ES-I3 (cell line): Measurements from ENCODE around the gene CCNY.

Experiments used
- H3K36me3 ChIP-seq: 2 replicates; pipeline ENCODE4 v1.6.1; 2013; ENCODE audit warnings: mild to moderate bottlenecking, low read length, control low read depth, moderate library complexity; ENCODE audit not compliant: insufficient read depth
- H3K4me1 ChIP-seq: 2 replicates; pipeline ENCODE4 v1.6.1; 2013; ENCODE audit warnings: mild to moderate bottlenecking, control low read depth, low read length; ENCODE audit not compliant: insufficient read depth
- H3K9ac ChIP-seq: 2 replicates; pipeline ENCODE4 v1.6.1; 2013; ENCODE audit warnings: low read depth, mild to moderate bottlenecking, low read length, moderate library complexity
- H3K9me3 ChIP-seq: 2 replicates; pipeline ENCODE4 v1.6.1; 2013; ENCODE audit warnings: mild to moderate bottlenecking, low read length, moderate library complexity; ENCODE audit not compliant: control insufficient read depth, insufficient read depth

Gene CCNY

DNA sequence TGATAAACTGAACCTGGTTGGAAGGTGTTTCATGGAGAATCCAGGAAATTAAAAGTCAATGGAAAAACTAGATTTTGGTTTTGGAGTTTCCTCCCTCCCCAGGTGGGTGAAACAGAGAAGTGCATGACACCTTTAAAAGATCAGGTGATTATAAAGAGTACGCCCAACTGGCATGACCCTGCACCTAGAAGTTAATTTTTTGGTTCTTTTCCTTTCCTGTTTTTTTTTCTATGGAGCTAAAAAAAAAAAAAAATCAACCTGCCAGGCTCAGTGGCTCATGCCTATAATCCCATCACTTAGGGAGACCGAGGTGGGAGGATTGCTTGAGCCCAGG lies 276.8 kb downstream of the CCNY start:
- Histone ChIP-seq H3K4me1 (no peaks in the 10 kb centered on the region), H3K9me3 (no peaks in the 10 kb centered on the region), H3K36me3 (no peaks in the 10 kb centered on the region), H3K9ac (no peak overlapping the region)

- no peaks in the 10 kb centered on the region for H3K4me1 ChIP-seq
- no peak overlapping the region for H3K9ac ChIP-seq
- H3K9me3 ChIP-seq, result no peaks in the 10 kb centered on the region
- no peaks in the 10 kb centered on the region for H3K36me3 ChIP-seq
Observed at GRCh38 chr10:35613597-35614226, 277.4 kb downstream of the CCNY start.

GRCh38 chr10:35614312-35614711 lies 278.0 kb downstream of the CCNY start:
- H3K4me1 ChIP-seq, result no peaks in the 10 kb centered on the region
- H3K36me3 ChIP-seq, result no peaks in the 10 kb centered on the region
- H3K9ac ChIP-seq, result no peak overlapping the region
- H3K9me3 ChIP-seq, result no peaks in the 10 kb centered on the region
